Motor neuron (in vitro differentiated cells): ENCODE measurements around the gene GLCE. TPM values are rescaled to one million over a fixed set of nuclear protein-coding genes. Genes with fewer than 3 reads are reported as not detected.

ENCODE experiments used
- ATAC-seq, 8 experiments: fragments of 200-7000 bp; cut with Tn5 transposase; replicated peaks in 6 of 8; 2 replicates each; pipeline ENCODE4 v1.8.0; 2021; ENCODE audit warnings: mild to moderate bottlenecking in 8 of 8, moderate library complexity in 8 of 8
- H3K27ac ChIP-seq, 2 donors: fragments of 250-450 bp; sonication (Bioruptor Pico); 2 replicates each; pipeline ENCODE4 v1.9.0; 2021; ENCODE audit warnings: antibody characterized with exemption in 2 of 2, mild to moderate bottlenecking in 2 of 2, moderate library complexity in 1 of 2
- H3K4me1 ChIP-seq, 2 donors: fragments of 250-450 bp; sonication (Bioruptor Pico); replicated peaks in 1 of 2; 2 replicates each; pipeline ENCODE4 v1.6.1; 2021; ENCODE audit warnings: antibody characterized with exemption in 2 of 2, mild to moderate bottlenecking in 2 of 2, moderate library complexity in 1 of 2
- H3K4me3 ChIP-seq, 5 donors: fragments of 250-450 bp; sonication (Bioruptor Pico); 2 replicates each; pipeline ENCODE4 v1.9.0; 2021; ENCODE audit warnings: antibody characterized with exemption in 5 of 5, mild to moderate bottlenecking in 5 of 5, moderate library complexity in 4 of 5
- WGBS, 10 experiments: fragments of 450-650 bp; shearing (Covaris generic); methylation state at CpG; one replicate each; pipeline ENCODE4 v1.0.0; 2022; 5-methylcytosine and 5-hydroxymethylcytosine counted together
- in situ Hi-C, 9 experiments: fragments of 400-800 bp; cut with MboI; loops; one replicate each; pipeline ENCODE4 v1.15.0; 2021; ENCODE audit warnings: low sequenced_read_pairs in 9 of 9, low pct_unique_long_range_greater_than_20kb in 2 of 9; ENCODE audit not compliant: unreplicated experiment in 9 of 9
- total RNA-seq, 8 experiments: library from RNA; unstranded; fragments of 300-600 nt; gene quantifications; 2 replicates each; pipeline versions ENCODE4 v1.2.3 to v1.2.4, GENCODE V29; 2022

The GLCE gene
- total RNA-seq, 8 experiments from 2014 or later, result 12.7 to 39.3 (median 20.3) TPM

GRCh38 chr15:69303337-69304181 lies 143.1 kb downstream of the GLCE start:
- Histone ChIP-seq H3K27ac (no peak overlapping the region), H3K4me1 (peaks cover 0 to 3% of the 10 kb centered on the region in 2 donors), H3K4me3 (no peak overlapping the region)
- in situ Hi-C loops, result no loop called here
- no peak for ATAC-seq
- WGBS, 10 experiments, result 0 to 94% (median 78%) methylated on average over 1 to 5 of the region's 6 CpGs; no CpG with 5 or more reads in 2 of the 10 experiments

GRCh38 chr15:69304182-69304545 lies 143.7 kb downstream of the GLCE start:
- peaks cover 0 to 3% of the 10 kb centered on the region in 2 donors for H3K4me1 ChIP-seq
- H3K4me3 ChIP-seq, result no peak overlapping the region
- in situ Hi-C loops, result no loop called here
- peak in 2 of 8 experiments; percentile 7 to 13 for ATAC-seq
- WGBS, 10 experiments, result 45 to 100% (median 77%) methylated on average over 1 to 5 of the region's 5 CpGs; no CpG with 5 or more reads in 4 of the 10 experiments
- no peak overlapping the region for H3K27ac ChIP-seq

GRCh38 chr15:69305204-69305931 lies 144.9 kb downstream of the GLCE start:
- in situ Hi-C loops, result no loop called here
- H3K4me1 ChIP-seq, result no peaks in the 10 kb centered on the region
- no peak overlapping the region for H3K4me3 ChIP-seq
- WGBS, 10 experiments, result 0 to 100% (median 57%) methylated on average over 1 to 14 of the region's 20 CpGs; no CpG with 5 or more reads in 4 of the 10 experiments
- H3K27ac ChIP-seq, result no peak overlapping the region
- peak in 5 of 8 experiments; percentile 17 to 95 (median 34) for ATAC-seq

GRCh38 chr15:69305933-69306568 lies 145.6 kb downstream of the GLCE start:
- ATAC-seq, result peak in 3 of 8 experiments; percentile 16 to 29 (median 26)
- Histone ChIP-seq H3K4me1 (no peaks in the 10 kb centered on the region), H3K4me3 (no peak overlapping the region), H3K27ac (no peak overlapping the region)
- WGBS, 10 experiments, result 81 to 100% (median 93%) methylated on average over 2 to 8 of the region's 9 CpGs; no CpG with 5 or more reads in 2 of the 10 experiments
- in situ Hi-C loops, result no loop called here

GRCh38 chr15:69307939-69308338 lies 147.5 kb downstream of the GLCE start:
- Histone ChIP-seq H3K4me1 (no peaks in the 10 kb centered on the region), H3K27ac (no peak overlapping the region), H3K4me3 (no peak overlapping the region)
- ATAC-seq, result no peak
- in situ Hi-C loops, result no loop called here
- 60 to 100% (median 82%) methylated on average over 1 to 3 of the region's 3 CpGs; no CpG with 5 or more reads in 4 of the 10 experiments for WGBS, 10 experiments

GRCh38 chr15:69308949-69309348 lies 148.5 kb downstream of the GLCE start:
- WGBS, 10 experiments, result 50 to 100% (median 89%) methylated on average over 1 to 5 of the region's 5 CpGs; no CpG with 5 or more reads in 3 of the 10 experiments
- no peaks in the 10 kb centered on the region for H3K4me1 ChIP-seq
- H3K4me3 ChIP-seq, result no peak overlapping the region
- no peak overlapping the region for H3K27ac ChIP-seq
- ATAC-seq, result no peak
- in situ Hi-C loops, result no loop called here

GRCh38 chr15:69311319-69311721 lies 150.9 kb downstream of the GLCE start:
- in situ Hi-C loops, result no loop called here
- Histone ChIP-seq H3K27ac (no peak overlapping the region), H3K4me3 (no peak overlapping the region), H3K4me1 (no peaks in the 10 kb centered on the region)
- 57 to 90% (median 69%) methylated on average over 2 to 4 of the region's 5 CpGs; no CpG with 5 or more reads in 2 of the 10 experiments for WGBS, 10 experiments
- ATAC-seq, result no peak

- no peak overlapping the region for H3K27ac ChIP-seq
- WGBS, 10 experiments, result 29 to 100% (median 80%) methylated on average over 1 to 5 of the region's 8 CpGs; no CpG with 5 or more reads in 1 of the 10 experiments
- ATAC-seq, result no peak
- in situ Hi-C loops, result no loop called here
- peaks cover 0 to 2% of the 10 kb centered on the region in 2 donors for H3K4me1 ChIP-seq
- H3K4me3 ChIP-seq, result no peak overlapping the region
Measured at GRCh38 chr15:69313432-69314000, 153.1 kb downstream of the GLCE start.

GRCh38 chr15:69314131-69314530 lies 153.7 kb downstream of the GLCE start:
- WGBS, 10 experiments, result 65 to 100% (median 93%) methylated on average over 1 to 5 of the region's 6 CpGs; no CpG with 5 or more reads in 1 of the 10 experiments
- Histone ChIP-seq H3K4me1 (peaks cover 0 to 2% of the 10 kb centered on the region in 2 donors), H3K27ac (no peak overlapping the region), H3K4me3 (no peak overlapping the region)
- ATAC-seq, result no peak
- in situ Hi-C loops, result no loop called here

GRCh38 chr15:69314736-69315135 lies 154.3 kb downstream of the GLCE start:
- in situ Hi-C loops, result no loop called here
- ATAC-seq, result no peak
- H3K4me3 ChIP-seq, result no peak overlapping the region
- H3K4me1 ChIP-seq, result peaks cover 0 to 2% of the 10 kb centered on the region in 2 donors
- H3K27ac ChIP-seq, result no peak overlapping the region
- 67 to 100% (median 87%) methylated on average over 2 to 5 of the region's 8 CpGs; no CpG with 5 or more reads in 6 of the 10 experiments for WGBS, 10 experiments

GRCh38 chr15:69315402-69316110 lies 155.1 kb downstream of the GLCE start:
- in situ Hi-C loops, result no loop called here
- ATAC-seq, result no peak

GRCh38 chr15:69316291-69316690 lies 155.9 kb downstream of the GLCE start:
- peaks cover 0 to 2% of the 10 kb centered on the region in 2 donors for H3K4me1 ChIP-seq
- no peak overlapping the region for H3K27ac ChIP-seq
- peak in 1 of 8 experiments; percentile 32 for ATAC-seq
- in situ Hi-C loops, result no loop called here
- no peak overlapping the region for H3K4me3 ChIP-seq
- WGBS, 10 experiments, result 76 to 100% (median 89%) methylated on average over 1 to 7 of the region's 8 CpGs; no CpG with 5 or more reads in 2 of the 10 experiments

More at GRCh38 chr15:69315402-69316110, 155.1 kb downstream of the GLCE start:
- no peak overlapping the region for H3K27ac ChIP-seq
- peaks cover 0 to 2% of the 10 kb centered on the region in 2 donors for H3K4me1 ChIP-seq
- 60 to 93% (median 77%) methylated on average over 1 to 7 of the region's 9 CpGs; no CpG with 5 or more reads in 1 of the 10 experiments for WGBS, 10 experiments
- H3K4me3 ChIP-seq, result no peak overlapping the region
